HepG2 (cell line): ENCODE results near the gene CFAP97D1. TPM values are rescaled to one million over a fixed set of nuclear protein-coding genes. Genes with fewer than 3 reads are reported as not detected.

Source experiments
- AGO2 ChIP-seq: fragments of 200-400 bp; formaldehyde crosslinking; optimal IDR thresholded peaks from 2 replicates; pipeline ENCODE3; 2017; ENCODE audit warnings: mild to moderate bottlenecking, low read depth, low read length, moderate library complexity
- ARID5B ChIP-seq: IDR thresholded peaks from 2 replicates; pipeline ENCODE4 v1.4.0; 2020; ENCODE audit warnings: mild to moderate bottlenecking, missing genetic modification reagents
- CCAR2 ChIP-seq: fragments of 200-400 bp; formaldehyde crosslinking; optimal IDR thresholded peaks from 2 replicates; pipeline ENCODE3; 2018; ENCODE audit warnings: low read depth, mild to moderate bottlenecking, low read length, moderate library complexity
- GRHL1 ChIP-seq: sonication (generic); formaldehyde crosslinking; conservative IDR thresholded peaks from 2 replicates; pipeline ENCODE4 v1.8.0; 2022; ENCODE audit warnings: missing genetic modification reagents
- REPIN1 ChIP-seq: sonication (generic); formaldehyde crosslinking; IDR thresholded peaks from 2 replicates; pipeline ENCODE4 v1.8.0; 2022; ENCODE audit warnings: missing genetic modification reagents, low read depth, mild to moderate bottlenecking, borderline replicate concordance
- REXO4 ChIP-seq: sonication (generic); formaldehyde crosslinking; IDR thresholded peaks from 2 replicates; pipeline ENCODE4 v1.8.0; 2022; ENCODE audit warnings: missing genetic modification reagents, mild to moderate bottlenecking, borderline replicate concordance
- SKIL ChIP-seq: sonication (generic); formaldehyde crosslinking; IDR thresholded peaks from 2 replicates; pipeline ENCODE4 v1.8.0; 2022; ENCODE audit warnings: missing genetic modification reagents, mild to moderate bottlenecking, moderate library complexity, borderline replicate concordance
- YEATS2 ChIP-seq: sonication (generic); formaldehyde crosslinking; IDR thresholded peaks from 2 replicates; pipeline ENCODE4 v1.4.0; 2020; ENCODE audit warnings: missing genetic modification reagents, borderline replicate concordance
- ZC3H13 ChIP-seq: sonication (generic); formaldehyde crosslinking; IDR thresholded peaks from 2 replicates; pipeline ENCODE4 v1.8.1; 2023; ENCODE audit warnings: mild to moderate bottlenecking, missing genetic modification reagents, moderate library complexity
- ZFP36L1 ChIP-seq: sonication (generic); formaldehyde crosslinking; IDR thresholded peaks from 2 replicates; pipeline ENCODE4 v1.8.0; 2022; ENCODE audit warnings: mild to moderate bottlenecking, missing genetic modification reagents, moderate library complexity
- ZNF124 ChIP-seq: sonication (generic); formaldehyde crosslinking; IDR thresholded peaks from 2 replicates; pipeline ENCODE4 v1.4.0; 2020; ENCODE audit warnings: missing genetic modification reagents
- ZNF160 ChIP-seq: sonication (generic); formaldehyde crosslinking; IDR thresholded peaks from 2 replicates; pipeline ENCODE4 v1.8.0; 2022; ENCODE audit warnings: mild to moderate bottlenecking, inconsistent platforms, missing genetic modification reagents
- ZNF274 ChIP-seq: sonication (generic); formaldehyde crosslinking; IDR thresholded peaks from 2 replicates; pipeline ENCODE4 v1.5.1; 2020; ENCODE audit warnings: mild to moderate bottlenecking, missing genetic modification reagents
- ZNF329 ChIP-seq: sonication (generic); formaldehyde crosslinking; IDR thresholded peaks from 2 replicates; pipeline ENCODE4 v1.9.0; 2021; ENCODE audit warnings: low read depth, mild to moderate bottlenecking, missing genetic modification reagents
- ZNF687 ChIP-seq: sonication (generic); formaldehyde crosslinking; IDR thresholded peaks from 2 replicates; pipeline ENCODE4 v1.5.1; 2020; ENCODE audit warnings: mild to moderate bottlenecking, missing genetic modification reagents, moderate library complexity
- ZSCAN21 ChIP-seq: sonication (generic); formaldehyde crosslinking; IDR thresholded peaks from 2 replicates; pipeline ENCODE4 v1.8.0; 2022; ENCODE audit warnings: mild to moderate bottlenecking, missing genetic modification reagents, moderate library complexity, borderline replicate concordance
- polyA plus RNA-seq, 8 experiments: library from polyadenylated mRNA; depleted of rRNA in 3 of 8; stranded (reverse) in 7 of 8; unstranded in 1 of 8; fragments of >200 nt; fragmentation: Illumina TruSeq in 4 of 8; extraction: Trizol in 4 of 8; gene quantifications; 2 replicates each; pipeline versions ENCODE4 v1.2.1 to v1.2.3, GENCODE V29; 2011 to 2016; ENCODE audit warnings: low read depth in 4 of 8, missing spikeins in 1 of 8, mixed read lengths in 1 of 8; ENCODE audit not compliant: insufficient read depth in 1 of 8
- total RNA-seq, 5 experiments: library from RNA; depleted of rRNA; stranded (reverse); fragments of >200 nt; fragmentation: Illumina TruSeq; extraction: Trizol; gene quantifications; 2 replicates each; pipeline ENCODE4 v1.2.3, GENCODE V29; 2016; ENCODE audit warnings: low read depth in 1 of 5
- TF ChIP-seq, protein P1 (sequence below): sonication (generic); IDR thresholded peaks from 2 replicates; pipeline ENCODE4 v1.6.1; 2016; ENCODE audit warnings: low read depth, borderline replicate concordance

CFAP97D1 gene
- total and polyA plus RNA-seq, 2 of the 13 experiments (the other 11 are each of a cell fraction or from before 2014, with no cell fraction given) = 0.02 TPM; not detected in 1

DNA sequence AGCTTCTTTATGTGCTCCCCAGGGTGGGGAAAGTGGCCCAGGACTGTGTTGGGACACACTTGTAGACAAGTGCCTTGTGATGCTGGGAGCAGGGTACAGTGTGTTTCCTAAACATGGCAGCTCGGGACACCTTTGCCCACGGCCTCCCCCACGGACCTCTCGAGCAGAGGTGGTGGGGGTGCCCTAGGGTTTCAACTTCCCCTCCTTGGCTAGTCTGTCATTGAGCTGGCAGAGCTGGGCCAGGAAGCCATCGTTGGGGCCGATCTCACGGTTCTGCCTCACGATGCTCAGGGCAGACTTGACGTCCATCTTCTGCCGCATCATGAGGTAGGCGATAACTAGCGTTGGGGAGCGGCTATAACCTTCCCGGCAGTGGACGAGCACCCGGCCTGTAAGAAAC, 10.8 kb upstream of the CFAP97D1 start (continued):
- no peak for TF ChIP-seq GRHL1
- TF ChIP-seq SKIL (CRISPR knock-in tag) = no peak
- no peak for TF ChIP-seq ZNF274
- TF ChIP-seq REXO4 = no peak
- TF ChIP-seq ZC3H13 = no peak
- TF ChIP-seq CCAR2 = no peak
- TF ChIP-seq, protein P1, sequence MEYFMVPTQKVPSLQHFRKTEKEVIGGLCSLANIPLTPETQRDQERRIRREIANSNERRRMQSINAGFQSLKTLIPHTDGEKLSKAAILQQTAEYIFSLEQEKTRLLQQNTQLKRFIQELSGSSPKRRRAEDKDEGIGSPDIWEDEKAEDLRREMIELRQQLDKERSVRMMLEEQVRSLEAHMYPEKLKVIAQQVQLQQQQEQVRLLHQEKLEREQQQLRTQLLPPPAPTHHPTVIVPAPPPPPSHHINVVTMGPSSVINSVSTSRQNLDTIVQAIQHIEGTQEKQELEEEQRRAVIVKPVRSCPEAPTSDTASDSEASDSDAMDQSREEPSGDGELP = no peak
- no peak for TF ChIP-seq ZNF329 (CRISPR knock-in tag)
- TF ChIP-seq YEATS2 (CRISPR knock-in tag) = no peak
- no peak for TF ChIP-seq REPIN1 (CRISPR knock-in tag)
- no peak for TF ChIP-seq ZSCAN21 (CRISPR knock-in tag)
- TF ChIP-seq ZNF687 (CRISPR knock-in tag) = 0 out of 2 replicates have a peak, but pooled peaks have one; percentile 32
- TF ChIP-seq AGO2 = peak; percentile 66
- no peak for TF ChIP-seq ZNF160 (CRISPR knock-in tag)
- no peak for TF ChIP-seq ZFP36L1 (CRISPR knock-in tag)
- no peak for TF ChIP-seq ZNF124 (CRISPR knock-in tag)
- no peak for TF ChIP-seq ARID5B (CRISPR knock-in tag)
